Measurements from ENCODE around the gene COX19. TPM values are rescaled to one million over a fixed set of nuclear protein-coding genes. Genes with fewer than 3 reads are reported as not detected.
"Not testable (repeated sequence)": the region's sequence is repeated elsewhere in the genome, so short reads cannot be mapped to it uniquely, and the experiment has no call there.

Gene COX19
- total RNA-seq, 5 donors from 2014 or later (not counting 1 experiment from before 2014, with no cell fraction given), result 38.0 to 50.9 (median 43.7) TPM

DNA sequence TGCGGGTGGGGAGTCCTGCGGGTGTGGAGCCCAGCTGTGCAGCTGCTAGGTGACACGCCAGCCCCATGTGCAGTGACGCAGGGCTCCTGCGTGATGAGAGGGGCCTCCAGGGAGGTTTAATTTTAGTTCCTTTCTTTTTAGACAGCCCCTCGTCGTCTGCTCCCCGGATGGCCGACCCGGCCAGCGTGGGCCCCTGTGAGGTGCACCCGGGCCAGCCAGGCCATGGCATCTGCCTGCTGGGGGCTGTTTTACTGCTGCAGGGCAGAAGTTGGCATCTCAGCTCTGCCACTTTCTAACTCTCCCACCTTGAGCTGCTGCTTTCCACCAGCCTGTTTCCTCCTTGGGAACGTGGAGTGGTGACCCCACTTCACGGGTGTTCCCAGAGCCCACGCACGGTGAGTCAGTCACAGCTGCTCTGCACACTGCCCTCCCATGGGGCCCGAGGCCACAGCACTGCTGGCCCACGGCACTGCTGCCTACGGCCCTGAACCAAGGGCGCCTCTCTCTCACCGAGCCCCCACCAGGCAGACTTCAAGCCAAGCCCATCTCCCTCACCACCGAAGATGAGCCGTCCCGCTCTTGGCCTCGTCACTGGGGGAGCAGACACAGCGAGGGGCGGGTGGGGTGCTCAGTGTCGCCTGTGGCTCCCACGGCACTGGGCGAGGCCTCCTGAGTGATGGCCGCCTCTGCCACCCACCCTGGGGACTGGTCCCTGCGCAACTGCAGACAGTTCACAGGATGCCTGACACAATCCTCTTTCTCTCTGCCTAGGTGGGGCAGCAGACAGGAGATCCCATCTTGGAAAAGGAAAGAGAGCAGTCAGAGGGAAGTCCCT is 28.9 kb upstream of the COX19 start:
- ChIA-PET CTCF (no interaction called here), POLR2A (no interaction called here)
- H3K4me1 Mint-ChIP-seq, result peaks cover 0 to 7% (median 0%) of the 10 kb centered on the region in 3 donors
- no peak overlapping the region for H3K27ac ChIP-seq (ENCODE audit: low read length)
- no peak overlapping the region for H3K4me3 ChIP-seq (ENCODE audit: control insufficient read depth in 1 of 2, extremely low read depth in 1 of 2, low read length in 1 of 2)
- H3K4me1 ChIP-seq (ENCODE audit: control insufficient read depth in 1 of 2, extremely low read depth in 1 of 2, insufficient read depth in 2 of 2, low read length in 2 of 2), result no peaks in the 10 kb centered on the region
- no peaks in the 10 kb centered on the region for H3K27me3 ChIP-seq (replicated peaks in 1 of 2; ENCODE audit: control insufficient read depth in 2 of 2, extremely low read depth in 1 of 2, insufficient read depth in 2 of 2, low read length in 1 of 2)
- 91% methylated on average over 24 of the region's 32 CpGs for whole genome bisulfite sequencing (ENCODE audit: insufficient coverage)
- H3K9me3 Mint-ChIP-seq, result no peaks in the 10 kb centered on the region
- no peaks in the 10 kb centered on the region for H3K27me3 Mint-ChIP-seq
- peaks cover 9% of the 10 kb centered on the region for H3K36me3 Mint-ChIP-seq
- no peak for DNase-seq
- no peak for ATAC-seq (replicated peaks in 1 of 4)
- H3K9me3 ChIP-seq, result no peaks in the 10 kb centered on the region
- peaks cover 0 to 9% of the 10 kb centered on the region in 2 donors for H3K36me3 ChIP-seq (ENCODE audit: control insufficient read depth in 2 of 2, extremely low read depth in 1 of 2, insufficient read depth in 1 of 2, low read length in 1 of 2)
- H3K27ac Mint-ChIP-seq, result no peak overlapping the region
- no peak overlapping the region for H3K4me3 Mint-ChIP-seq

DNA sequence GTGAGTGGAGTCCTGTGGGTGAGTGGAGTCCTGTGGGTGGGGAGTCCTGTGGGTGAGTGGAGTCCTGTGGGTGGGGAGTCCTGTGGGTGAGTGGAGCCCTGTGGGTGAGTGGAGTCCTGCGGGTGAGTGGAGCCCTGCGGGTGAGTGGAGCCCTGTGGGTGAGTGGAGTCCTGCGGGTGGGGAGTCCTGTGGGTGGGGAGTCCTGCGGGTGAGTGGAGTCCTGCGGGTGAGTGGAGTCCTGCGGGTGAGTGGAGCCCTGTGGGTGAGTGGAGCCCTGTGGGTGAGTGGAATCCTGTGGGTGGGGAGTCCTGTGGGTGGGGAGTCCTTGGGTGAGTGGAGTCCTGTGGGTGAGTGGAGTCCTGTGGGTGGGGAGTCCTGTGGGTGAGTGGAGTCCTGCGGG is 27.1 kb upstream of the COX19 start:
- H3K27me3 ChIP-seq (replicated peaks in 1 of 2; ENCODE audit: control insufficient read depth in 2 of 2, extremely low read depth in 1 of 2, insufficient read depth in 2 of 2, low read length in 1 of 2); POLR2A ChIA-PET; H3K36me3 Mint-ChIP-seq; H3K9me3 Mint-ChIP-seq; H3K36me3 ChIP-seq (ENCODE audit: control insufficient read depth in 2 of 2, extremely low read depth in 1 of 2, insufficient read depth in 1 of 2, low read length in 1 of 2); H3K4me3 Mint-ChIP-seq; H3K9me3 ChIP-seq; H3K27ac Mint-ChIP-seq; ATAC-seq (replicated peaks in 1 of 4); H3K4me3 ChIP-seq (ENCODE audit: control insufficient read depth in 1 of 2, extremely low read depth in 1 of 2, low read length in 1 of 2); H3K27ac ChIP-seq (ENCODE audit: low read length); H3K4me1 ChIP-seq (ENCODE audit: control insufficient read depth in 1 of 2, extremely low read depth in 1 of 2, insufficient read depth in 2 of 2, low read length in 2 of 2); H3K4me1 Mint-ChIP-seq; DNase-seq; H3K27me3 Mint-ChIP-seq; CTCF ChIA-PET: not testable (repeated sequence)
- WGBS (ENCODE audit: insufficient coverage), result no CpG with 5 or more reads among the region's 7 CpGs

DNA sequence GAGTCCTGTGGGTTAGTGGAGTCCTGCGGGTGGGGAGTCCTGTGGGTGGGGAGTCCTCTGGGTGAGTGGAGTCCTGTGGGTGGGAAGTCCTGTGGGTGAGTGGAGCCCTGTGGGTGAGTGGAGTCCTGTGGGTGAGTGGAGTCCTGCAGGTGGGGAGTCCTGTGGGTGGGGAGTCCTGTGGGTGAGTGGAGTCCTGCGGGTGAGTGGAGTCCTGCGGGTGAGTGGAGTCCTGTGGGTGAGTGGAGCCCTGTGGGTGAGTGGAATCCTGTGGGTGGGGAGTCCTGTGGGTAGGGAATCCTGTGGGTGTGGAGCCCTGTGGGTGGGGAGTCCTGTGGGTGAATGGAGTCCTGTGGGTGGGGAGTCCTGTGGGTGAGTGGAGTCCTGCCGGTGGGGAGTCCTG is 26.7 kb upstream of the COX19 start:
- H3K4me3 ChIP-seq (ENCODE audit: control insufficient read depth in 1 of 2, extremely low read depth in 1 of 2, low read length in 1 of 2); ATAC-seq (replicated peaks in 1 of 4); H3K27ac ChIP-seq (ENCODE audit: low read length); H3K27me3 ChIP-seq (replicated peaks in 1 of 2; ENCODE audit: control insufficient read depth in 2 of 2, extremely low read depth in 1 of 2, insufficient read depth in 2 of 2, low read length in 1 of 2); H3K36me3 ChIP-seq (ENCODE audit: control insufficient read depth in 2 of 2, extremely low read depth in 1 of 2, insufficient read depth in 1 of 2, low read length in 1 of 2); H3K9me3 ChIP-seq; H3K27ac Mint-ChIP-seq; H3K9me3 Mint-ChIP-seq; H3K4me3 Mint-ChIP-seq; CTCF ChIA-PET; H3K27me3 Mint-ChIP-seq; DNase-seq; H3K4me1 Mint-ChIP-seq; H3K36me3 Mint-ChIP-seq; POLR2A ChIA-PET; H3K4me1 ChIP-seq (ENCODE audit: control insufficient read depth in 1 of 2, extremely low read depth in 1 of 2, insufficient read depth in 2 of 2, low read length in 2 of 2): not testable (repeated sequence)
- 81% methylated on average over 3 of the region's 4 CpGs for WGBS (ENCODE audit: insufficient coverage)

DNA sequence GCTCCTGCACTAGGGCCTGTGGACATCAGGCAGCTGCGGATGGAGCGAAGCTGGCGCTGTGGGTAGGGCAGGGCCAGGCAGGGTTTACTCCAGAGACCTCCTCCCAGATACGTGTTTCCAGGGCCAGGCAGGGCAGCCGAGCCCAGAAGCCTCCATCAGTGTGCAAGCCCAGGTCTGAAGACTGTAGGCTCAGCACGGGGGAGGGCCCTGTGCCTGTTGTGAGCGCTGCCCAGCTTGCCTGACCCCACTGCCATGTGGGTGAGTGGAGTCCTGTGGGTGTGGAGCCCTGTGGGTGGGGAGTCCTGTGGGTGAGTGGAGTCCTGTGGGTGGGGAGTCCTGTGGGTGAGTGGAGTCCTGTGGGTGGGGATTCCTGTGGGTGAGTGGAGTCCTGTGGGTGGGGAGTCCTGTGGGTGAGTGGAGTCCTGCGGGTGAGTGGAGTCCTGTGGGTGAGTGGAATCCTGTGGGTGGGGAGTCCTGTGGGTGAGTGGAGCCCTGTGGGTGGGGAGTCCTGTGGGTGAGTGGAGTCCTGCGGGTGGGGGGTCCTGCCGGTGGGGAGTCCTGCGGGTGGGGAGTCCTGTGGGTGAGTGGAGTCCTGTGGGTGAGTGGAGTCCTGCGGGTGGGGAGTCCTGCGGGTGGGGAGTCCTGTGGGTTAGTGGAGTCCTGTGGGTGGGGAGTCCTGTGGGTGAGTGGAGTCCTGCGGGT is 25.9 kb upstream of the COX19 start:
- H3K36me3 ChIP-seq (ENCODE audit: control insufficient read depth in 2 of 2, extremely low read depth in 1 of 2, insufficient read depth in 1 of 2, low read length in 1 of 2); H3K27ac ChIP-seq (ENCODE audit: low read length); H3K4me1 Mint-ChIP-seq; DNase-seq; H3K9me3 ChIP-seq; H3K9me3 Mint-ChIP-seq; H3K4me1 ChIP-seq (ENCODE audit: control insufficient read depth in 1 of 2, extremely low read depth in 1 of 2, insufficient read depth in 2 of 2, low read length in 2 of 2); H3K4me3 Mint-ChIP-seq; ATAC-seq (replicated peaks in 1 of 4); H3K27me3 ChIP-seq (replicated peaks in 1 of 2; ENCODE audit: control insufficient read depth in 2 of 2, extremely low read depth in 1 of 2, insufficient read depth in 2 of 2, low read length in 1 of 2); POLR2A ChIA-PET; H3K27ac Mint-ChIP-seq; H3K36me3 Mint-ChIP-seq; H3K4me3 ChIP-seq (ENCODE audit: control insufficient read depth in 1 of 2, extremely low read depth in 1 of 2, low read length in 1 of 2); CTCF ChIA-PET; H3K27me3 Mint-ChIP-seq: not testable (repeated sequence)
- 90% methylated on average over 9 of the region's 14 CpGs for WGBS (ENCODE audit: insufficient coverage)

DNA sequence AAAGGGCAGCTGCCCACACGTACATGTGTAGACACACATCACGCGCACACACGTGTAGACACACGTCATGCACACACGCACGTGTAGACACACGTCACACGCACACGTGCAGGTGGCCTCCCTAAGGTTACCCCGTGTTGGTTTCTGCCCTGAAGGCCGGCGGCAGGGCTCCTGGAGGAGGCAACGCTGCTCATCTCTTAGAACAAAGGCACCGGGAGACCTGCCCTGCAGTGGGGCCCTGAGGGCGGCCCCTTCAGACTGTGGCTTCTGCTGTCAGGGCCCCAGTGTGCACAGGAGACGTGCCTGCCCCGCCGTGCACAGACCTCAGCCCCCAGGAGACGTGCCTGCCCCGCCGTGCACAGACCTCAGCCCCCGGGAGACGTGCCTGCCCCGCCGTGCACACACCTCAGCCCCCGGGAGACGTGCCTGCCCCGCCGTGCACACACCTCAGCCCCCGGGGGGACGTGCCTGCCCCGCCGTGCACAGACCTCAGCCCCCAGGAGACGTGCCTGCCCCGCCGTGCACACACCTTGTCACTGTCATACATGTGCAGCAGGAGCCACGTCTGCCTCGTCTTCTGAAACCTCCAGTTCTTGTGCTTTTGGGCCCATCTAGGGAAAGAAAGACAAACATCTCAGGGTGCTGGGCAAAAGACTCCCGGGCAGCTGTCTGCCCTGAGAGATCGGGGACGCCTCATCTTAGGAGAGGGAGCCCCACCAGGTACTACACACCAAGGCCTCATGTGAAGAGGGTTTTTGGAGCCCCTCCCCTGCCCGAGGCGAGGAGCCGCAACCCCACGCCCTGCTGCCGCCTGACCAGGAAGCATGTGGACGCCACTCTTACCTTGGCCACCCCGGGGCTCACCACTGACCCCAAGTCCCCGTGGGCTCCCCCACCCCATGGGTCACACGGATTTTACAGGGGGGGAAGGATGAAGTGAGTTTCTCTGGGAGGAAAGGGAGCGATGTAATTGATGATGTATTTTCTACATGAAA is 24.9 kb upstream of the COX19 start:
- Mint-ChIP-seq H3K9me3 (no peaks in the 10 kb centered on the region), H3K4me3 (no peak overlapping the region), H3K27ac (no peak overlapping the region), H3K27me3 (no peaks in the 10 kb centered on the region), H3K4me1 (no peaks in the 10 kb centered on the region), H3K36me3 (peaks cover 5% of the 10 kb centered on the region)
- ChIA-PET CTCF (no interaction called here), POLR2A (no interaction called here)
- DNase-seq, result no peak
- H3K4me1 ChIP-seq (ENCODE audit: control insufficient read depth in 1 of 2, extremely low read depth in 1 of 2, insufficient read depth in 2 of 2, low read length in 2 of 2), result no peaks in the 10 kb centered on the region
- no peak overlapping the region for H3K27ac ChIP-seq (ENCODE audit: low read length)
- H3K27me3 ChIP-seq (replicated peaks in 1 of 2; ENCODE audit: control insufficient read depth in 2 of 2, extremely low read depth in 1 of 2, insufficient read depth in 2 of 2, low read length in 1 of 2), result no peaks in the 10 kb centered on the region
- ATAC-seq (replicated peaks in 1 of 4), result no peak
- H3K4me3 ChIP-seq (ENCODE audit: control insufficient read depth in 1 of 2, extremely low read depth in 1 of 2, low read length in 1 of 2), result no peak overlapping the region
- H3K9me3 ChIP-seq, result no peaks in the 10 kb centered on the region
- H3K36me3 ChIP-seq (ENCODE audit: control insufficient read depth in 2 of 2, extremely low read depth in 1 of 2, insufficient read depth in 1 of 2, low read length in 1 of 2), result peaks cover 0 to 7% of the 10 kb centered on the region in 2 donors
- WGBS (ENCODE audit: insufficient coverage), result 84% methylated on average over 34 of the region's 52 CpGs

DNA sequence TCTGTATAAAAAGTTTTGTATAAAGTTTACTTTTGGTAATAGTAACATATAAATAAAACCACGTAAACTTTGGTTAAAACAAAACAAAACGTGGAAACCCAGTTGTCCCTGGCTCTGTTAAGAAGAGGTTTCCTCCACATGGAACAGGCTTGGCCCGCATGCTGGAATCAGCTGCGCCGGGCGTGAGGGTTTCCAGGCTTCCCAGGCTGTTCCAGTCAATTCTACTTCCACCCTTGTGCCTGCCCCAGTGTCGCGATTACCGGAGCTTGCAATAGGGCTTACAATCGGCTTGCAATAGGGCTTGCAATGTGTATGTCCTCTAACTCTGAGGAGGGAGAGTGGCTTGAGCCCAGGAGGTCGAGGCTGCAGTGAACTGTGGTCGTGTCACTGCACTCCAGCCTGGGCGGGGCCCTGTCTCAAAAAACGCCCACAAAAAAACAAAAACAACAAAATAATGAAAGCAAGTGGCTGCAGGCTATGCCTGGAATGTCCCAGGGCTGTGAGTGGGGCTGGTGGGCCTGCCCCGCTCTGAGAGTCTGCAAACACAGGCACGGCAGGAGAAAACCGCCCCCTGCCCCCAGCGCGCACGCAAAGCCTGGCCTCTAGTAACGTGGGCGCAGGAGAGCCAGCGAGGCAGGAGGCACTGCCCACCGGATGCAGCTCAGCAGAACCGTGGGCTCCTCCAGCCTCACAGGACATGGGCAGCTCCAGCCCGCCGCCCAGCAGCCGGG is 24.0 kb upstream of the COX19 start:
- H3K4me3 ChIP-seq (ENCODE audit: control insufficient read depth in 1 of 2, extremely low read depth in 1 of 2, low read length in 1 of 2), result no peak overlapping the region
- CTCF ChIA-PET, result no interaction called here
- peaks cover 5% of the 10 kb centered on the region for H3K36me3 Mint-ChIP-seq
- no peak for DNase-seq
- no peak for ATAC-seq (replicated peaks in 1 of 4)
- H3K9me3 Mint-ChIP-seq, result no peaks in the 10 kb centered on the region
- H3K36me3 ChIP-seq (ENCODE audit: control insufficient read depth in 2 of 2, extremely low read depth in 1 of 2, insufficient read depth in 1 of 2, low read length in 1 of 2), result peaks cover 0 to 7% of the 10 kb centered on the region in 2 donors
- H3K4me3 Mint-ChIP-seq, result no peak overlapping the region
- 93% methylated on average over 18 of the region's 28 CpGs for WGBS (ENCODE audit: insufficient coverage)
- H3K27me3 ChIP-seq (replicated peaks in 1 of 2; ENCODE audit: control insufficient read depth in 2 of 2, extremely low read depth in 1 of 2, insufficient read depth in 2 of 2, low read length in 1 of 2), result no peaks in the 10 kb centered on the region
- H3K4me1 Mint-ChIP-seq, result no peaks in the 10 kb centered on the region
- no peak overlapping the region for H3K27ac ChIP-seq (ENCODE audit: low read length)
- H3K27me3 Mint-ChIP-seq, result no peaks in the 10 kb centered on the region
- POLR2A ChIA-PET, result no interaction called here
- no peaks in the 10 kb centered on the region for H3K9me3 ChIP-seq
- H3K4me1 ChIP-seq (ENCODE audit: control insufficient read depth in 1 of 2, extremely low read depth in 1 of 2, insufficient read depth in 2 of 2, low read length in 2 of 2), result no peaks in the 10 kb centered on the region
- H3K27ac Mint-ChIP-seq, result no peak overlapping the region

All from T-cell (primary cell).